Heart right ventricle (tissue), 16 donors: ENCODE data around the gene NPAS3. TPM values are rescaled to one million over a fixed set of nuclear protein-coding genes. Genes with fewer than 3 reads are reported as not detected.

Source experiments
- ATAC-seq, 8 donors: fragments of 200-7000 bp; cut with Tn5 transposase; one replicate each; pipeline ENCODE4 v1.9.1; 2020; ENCODE audit warnings: mild to moderate bottlenecking in 8 of 8, moderate library complexity in 8 of 8, moderate number of reproducible peaks in 1 of 8
- DNase-seq, 2 donors: peaks; one replicate each; pipeline ENCODE4 v3.0.0-alpha.2; 2020
- H3K27ac ChIP-seq, 10 donors: fragments of 200-600 bp; sonication (generic) in 2 of 10; one replicate each; pipeline versions ENCODE4 v1.5.0 to v1.8.0; 2020 to 2022; ENCODE audit warnings: mild to moderate bottlenecking in 3 of 10
- H3K27me3 ChIP-seq, 7 donors: fragments of 200-600 bp; one replicate each; pipeline ENCODE4 v1.8.0; 2021 to 2022; ENCODE audit warnings: mild to moderate bottlenecking in 2 of 7
- H3K36me3 ChIP-seq, 9 donors: fragments of 200-600 bp; sonication (generic) in 1 of 9; one replicate each; pipeline versions ENCODE4 v1.5.0 to v1.8.0; 2020 to 2022; ENCODE audit warnings: mild to moderate bottlenecking in 2 of 9
- H3K4me1 ChIP-seq, 9 donors: fragments of 200-600 bp; sonication (generic) in 1 of 9; one replicate each; pipeline versions ENCODE4 v1.5.0 to v1.8.0; 2020 to 2022; ENCODE audit warnings: mild to moderate bottlenecking in 4 of 9
- H3K4me3 ChIP-seq, 10 donors: fragments of 200-600 bp; sonication (generic) in 2 of 10; one replicate each; pipeline versions ENCODE4 v1.5.0 to v1.8.0; 2020 to 2022; ENCODE audit warnings: mild to moderate bottlenecking in 7 of 10, moderate library complexity in 2 of 10
- H3K9me3 ChIP-seq, 11 donors: fragments of 200-600 bp in 10 of 11; sonication (generic) in 2 of 11; one replicate each; pipeline versions ENCODE4 v1.5.0 to v1.8.0; 2013 to 2022; ENCODE audit warnings: mild to moderate bottlenecking in 2 of 11, control low read depth in 1 of 11, moderate library complexity in 1 of 11
- WGBS, 2 donors: extraction: QIAGEN DNeasy Blood & Tissue Kit; methylation state at CpG; one replicate each; pipeline ENCODE4 v1.1.7; 2013; ENCODE audit warnings: inconsistent platforms in 1 of 2; 5-methylcytosine and 5-hydroxymethylcytosine counted together
- intact Hi-C, 10 donors: fragments of 100-400 bp; cut with DNase I; formaldehyde crosslinking; loops; one replicate each; pipeline versions ENCODE4 v1.11.1 to v1.14.2; 2022
- polyA plus RNA-seq, 2 donors: library from polyadenylated mRNA; stranded (reverse); fragments of 200-250 nt; gene quantifications; one replicate each; pipeline ENCODE4 v1.2.3, GENCODE V29; 2013
- total RNA-seq, 10 donors: library from RNA; stranded (reverse); fragmentation: NEBNext Ultra II Directional in 3 of 10; extraction: Animal tissue kit (Norgen Biotek cat#: 25700) in 3 of 10; gene quantifications; one replicate each; pipeline versions ENCODE4 v1.2.1 to v1.2.4, GENCODE V29; 2021 to 2023
- TF ChIP-seq, protein P1 (sequence below), 9 donors: fragments of 200-600 bp; sonication (generic) in 2 of 9; IDR thresholded peaks; one replicate each; pipeline versions ENCODE4 v1.5.0 to v1.8.0; 2021 to 2022; ENCODE audit warnings: antibody characterized with exemption in 9 of 9, mild to moderate bottlenecking in 5 of 9, moderate library complexity in 1 of 9
- donor health status: Arrhythmogenic right ventricular cardiomyopathy.
- donor health status: ischemic (EF 13 %, LVEDD 7.1; RV severe dilation, severe dysfunction).
- donor health status: healthy with polysubstance abuse.
- donor health status: DM: no; HTN: yes; CAD: no.
- donor health status: DM: no; HTN: no; CAD: no.
- donor health status: ischemic (EF 25% LVEDD 6.9; RV normal size, moderate dysfunction).
- donor health status: ischemic (EF 25% LVEDD 5.7; RV mildly dilated, moderate dysfunction).
- donor health status: healthy.
- donor health status: DM: yes; HTN: yes; CAD: no.
- donor health status: Ischemic cardiomyopathy.
- donor health status: ischemic (EF 35%, LVEDD 5.7; RV mildly dilated, moderate dysfunction).
- donor health status: nonischemic (EF 11% LVEDD 7.7; RV severe dilation, severe dysfunction).
- donor health status: DM: yes; HTN: yes; CAD: no.
- donor health status: PGD.
- donor health status: ischemic (EF 29% LVEDD 5.4; RV normal size, mild dysfunction).
- donor health status: nonischemic (EF 23%, LVEDD 6.1; RV moderate dilation, normal function).

The NPAS3 gene
- total and polyA plus RNA-seq, 12 donors, result 0.12 to 2.8 (median 0.99) TPM

DNA sequence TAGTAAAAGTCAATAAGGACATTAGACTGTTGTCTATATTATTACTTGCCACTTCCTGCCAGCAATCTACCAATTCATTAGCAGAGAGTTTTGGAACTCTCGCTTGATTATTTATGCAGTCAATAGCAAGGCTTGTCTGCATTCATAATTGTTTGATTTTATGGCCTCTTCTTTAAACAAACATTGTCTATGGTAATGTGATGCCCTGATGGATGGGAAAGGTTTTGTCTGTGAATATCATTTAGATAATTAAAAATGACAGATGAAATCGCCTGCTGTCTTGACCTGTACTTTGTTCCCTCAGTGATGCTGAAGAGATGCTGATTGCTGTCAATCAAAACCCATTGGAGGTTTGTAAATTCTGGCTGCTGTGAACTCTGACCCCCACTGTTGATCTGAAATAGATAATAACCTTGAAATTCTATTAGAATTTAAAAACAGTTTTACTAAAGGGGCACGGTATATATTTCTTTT is 455.3 kb downstream of the NPAS3 start:
- Histone ChIP-seq H3K4me1 (no peaks in the 10 kb centered on the region), H3K36me3 (no peaks in the 10 kb centered on the region), H3K9me3 (no peaks in the 10 kb centered on the region), H3K27me3 (no peaks in the 10 kb centered on the region), H3K27ac (no peak overlapping the region), H3K4me3 (no peak overlapping the region)
- intact Hi-C loops, result loop anchor here in 1 of 10 donors (1.0 kb wide), 1 partner anchor 11 kb away; no protein-coding TSS in a partner anchor
- WGBS, 2 donors, result 88 to 94% methylated on average over 3 of the region's 3 CpGs
- TF ChIP-seq, protein P1, sequence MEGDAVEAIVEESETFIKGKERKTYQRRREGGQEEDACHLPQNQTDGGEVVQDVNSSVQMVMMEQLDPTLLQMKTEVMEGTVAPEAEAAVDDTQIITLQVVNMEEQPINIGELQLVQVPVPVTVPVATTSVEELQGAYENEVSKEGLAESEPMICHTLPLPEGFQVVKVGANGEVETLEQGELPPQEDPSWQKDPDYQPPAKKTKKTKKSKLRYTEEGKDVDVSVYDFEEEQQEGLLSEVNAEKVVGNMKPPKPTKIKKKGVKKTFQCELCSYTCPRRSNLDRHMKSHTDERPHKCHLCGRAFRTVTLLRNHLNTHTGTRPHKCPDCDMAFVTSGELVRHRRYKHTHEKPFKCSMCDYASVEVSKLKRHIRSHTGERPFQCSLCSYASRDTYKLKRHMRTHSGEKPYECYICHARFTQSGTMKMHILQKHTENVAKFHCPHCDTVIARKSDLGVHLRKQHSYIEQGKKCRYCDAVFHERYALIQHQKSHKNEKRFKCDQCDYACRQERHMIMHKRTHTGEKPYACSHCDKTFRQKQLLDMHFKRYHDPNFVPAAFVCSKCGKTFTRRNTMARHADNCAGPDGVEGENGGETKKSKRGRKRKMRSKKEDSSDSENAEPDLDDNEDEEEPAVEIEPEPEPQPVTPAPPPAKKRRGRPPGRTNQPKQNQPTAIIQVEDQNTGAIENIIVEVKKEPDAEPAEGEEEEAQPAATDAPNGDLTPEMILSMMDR (IDR thresholded peaks at IDR 0.05), result no peak
- DNase-seq (no peak), ATAC-seq (no peak)

DNA sequence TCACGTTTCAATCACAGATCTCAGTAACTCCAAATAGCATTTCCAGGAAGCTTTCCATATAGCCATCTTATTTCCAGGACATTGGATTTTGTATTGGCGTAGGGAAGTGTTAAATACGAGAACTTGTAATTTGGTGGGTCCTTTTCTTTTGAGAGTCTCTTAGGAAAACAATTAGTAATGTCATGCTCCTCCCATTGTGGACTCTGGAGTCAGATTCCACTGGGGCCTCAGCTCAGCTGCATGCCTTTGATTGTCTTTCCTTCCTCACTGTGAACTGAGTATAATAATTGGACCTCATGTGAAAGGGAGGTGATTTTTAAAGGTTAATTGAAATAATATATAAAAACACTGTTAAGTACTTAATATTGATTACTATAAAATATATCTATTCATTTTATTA is 462.6 kb downstream of the NPAS3 start:
- TF ChIP-seq, protein P1 (IDR thresholded peaks at IDR 0.05), result no peak
- no peak overlapping the region for H3K27ac ChIP-seq
- DNase-seq (no peak), ATAC-seq (no peak)
- intact Hi-C loops, result no loop called here
- H3K36me3 ChIP-seq, result no peaks in the 10 kb centered on the region
- WGBS, 2 donors, result 78 to 89% methylated on average over 3 of the region's 3 CpGs
- no peak overlapping the region for H3K4me3 ChIP-seq
- H3K9me3 ChIP-seq, result peaks cover 0 to 25% (median 9%) of the 10 kb centered on the region in 11 donors
- H3K4me1 ChIP-seq, result no peaks in the 10 kb centered on the region
- H3K27me3 ChIP-seq, result no peaks in the 10 kb centered on the region

DNA sequence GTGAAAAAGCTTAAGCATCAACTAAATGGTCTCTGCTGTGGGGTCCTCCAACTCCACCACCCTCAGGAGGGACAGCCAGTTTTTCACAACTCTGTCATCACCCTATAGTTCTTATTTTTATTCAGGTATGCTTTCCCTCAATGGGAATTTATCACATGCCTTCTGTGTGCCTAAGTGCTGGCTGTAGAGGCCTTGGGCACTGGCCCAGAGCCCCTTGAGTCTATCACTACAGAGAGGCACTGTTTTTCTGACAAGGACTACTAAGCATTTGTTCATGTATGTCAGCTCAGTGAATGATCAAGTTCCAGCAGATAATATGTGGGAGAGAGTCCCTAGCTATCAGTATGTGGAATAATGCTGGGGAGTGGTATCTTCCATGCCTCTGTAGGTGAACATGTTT is 463.9 kb downstream of the NPAS3 start:
- TF ChIP-seq, protein P1 (IDR thresholded peaks at IDR 0.05), result no peak
- intact Hi-C loops, result no loop called here
- Histone ChIP-seq H3K4me3 (no peak overlapping the region), H3K36me3 (no peaks in the 10 kb centered on the region), H3K27me3 (no peaks in the 10 kb centered on the region), H3K9me3 (peaks cover 0 to 25% (median 9%) of the 10 kb centered on the region in 11 donors), H3K27ac (no peak overlapping the region), H3K4me1 (no peaks in the 10 kb centered on the region)
- ATAC-seq (peak in 2 of 8 donors; percentile 35 to 49), DNase-seq (peak in 1 of 2 donors; percentile 23)

DNA sequence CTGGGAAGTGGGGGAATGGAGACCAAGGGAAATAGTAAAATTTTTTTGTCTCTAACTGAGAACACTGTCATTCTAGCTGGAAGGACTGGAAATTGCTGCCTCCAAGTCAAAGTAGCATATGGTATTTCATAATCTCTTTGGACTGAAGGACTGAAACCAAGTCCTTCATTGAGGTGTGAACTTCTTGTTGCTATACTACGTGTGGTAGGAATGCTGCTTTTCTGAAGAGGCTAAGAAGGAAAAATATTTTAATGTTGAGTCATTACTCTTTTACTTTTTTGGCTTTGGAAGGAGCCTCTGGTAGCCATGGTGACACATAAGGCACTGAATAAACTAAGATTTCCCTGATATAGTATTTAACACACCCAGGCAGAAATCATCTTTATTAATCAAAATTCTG is 465.4 kb downstream of the NPAS3 start:
- DNase-seq (no peak), ATAC-seq (no peak)
- Histone ChIP-seq H3K27me3 (no peaks in the 10 kb centered on the region), H3K4me3 (no peak overlapping the region), H3K4me1 (no peaks in the 10 kb centered on the region), H3K36me3 (no peaks in the 10 kb centered on the region), H3K27ac (no peak overlapping the region), H3K9me3 (peaks cover 0 to 25% (median 9%) of the 10 kb centered on the region in 11 donors)
- 57 to 66% methylated on average over 1 of the region's 1 CpG for WGBS, 2 donors
- TF ChIP-seq, protein P1 (IDR thresholded peaks at IDR 0.05), result no peak
- intact Hi-C loops, result no loop called here
